ENCODE measurements around the gene PPP2R3C. TPM values are rescaled to one million over a fixed set of nuclear protein-coding genes. Genes with fewer than 3 reads are reported as not detected.

PPP2R3C gene
- total RNA-seq, 2 experiments from 2014 or later = 38.2 to 40.7 TPM

GRCh38 chr14:35140718-35141581 is 19.2 kb upstream of the PPP2R3C start:
- ATAC-seq (peak; percentile 37), DNase-seq (no peak)
- Mint-ChIP-seq H3K9me3 (no peaks in the 10 kb centered on the region), H3K27ac (no peak overlapping the region), H3K36me3 (ENCODE audit: low read depth) (peaks cover 6% of the 10 kb centered on the region), H3K27me3 (no peaks in the 10 kb centered on the region), H3K4me1 (ENCODE audit: low read depth) (peaks cover 13% of the 10 kb centered on the region), H3K4me3 (no peak overlapping the region)
- TF ChIP-seq CTCF (IDR thresholded peaks at IDR 0.05) = peak; percentile 61
- ChIA-PET CTCF (interaction anchor here (0.5 to 12.3 kb wide), 46 partner anchors 10 to 546 kb away, joined by 3 to 219 read pairs (median 4); partner anchors contain the start of genes NFKBIA, PPP2R3C and PRORP), POLR2A (interaction anchor here (0.6 to 2.4 kb wide), 6 partner anchors 10 to 276 kb away, joined by 3 to 8 read pairs (median 4); partner anchors contain the start of gene NFKBIA)
- intact Hi-C loops (cut with micrococcal nuclease) = loop anchor here (5.0 to 10.0 kb wide), 3 partner anchors 64 to 276 kb away; no protein-coding TSS in a partner anchor

- no peak overlapping the region for H3K27ac Mint-ChIP-seq
- peaks cover 11% of the 10 kb centered on the region for H3K36me3 Mint-ChIP-seq (ENCODE audit: low read depth)
- TF ChIP-seq CTCF (IDR thresholded peaks at IDR 0.05) = no peak
These were observed 16.8 kb upstream of the PPP2R3C start for GRCh38 chr14:35138585-35138984.

GRCh38 chr14:35134329-35135123 is 12.7 kb upstream of the PPP2R3C start:
- Mint-ChIP-seq H3K9me3 (no peaks in the 10 kb centered on the region), H3K27me3 (no peaks in the 10 kb centered on the region), H3K27ac (no peak overlapping the region), H3K36me3 (ENCODE audit: low read depth) (peaks cover 19% of the 10 kb centered on the region), H3K4me1 (ENCODE audit: low read depth) (peaks cover 24% of the 10 kb centered on the region), H3K4me3 (no peak overlapping the region)
- DNase-seq (no peak), ATAC-seq (no peak)
- intact Hi-C loops (cut with micrococcal nuclease) = no loop called here
- no peak for TF ChIP-seq CTCF (IDR thresholded peaks at IDR 0.05)
- ChIA-PET POLR2A (interaction anchor here (1.5 to 1.9 kb wide), 2 partner anchors 18 to 270 kb away, joined by 5 to 7 read pairs; partner anchors contain the start of gene NFKBIA), CTCF (interaction anchor here (1.3 kb wide), 2 partner anchors 10 to 687 kb away, joined by 3 to 6 read pairs; no protein-coding TSS in a partner anchor)

More at GRCh38 chr14:35138585-35138984, 16.8 kb upstream of the PPP2R3C start:
- CTCF ChIA-PET = interaction anchor here (3.6 to 12.3 kb wide), 2 partner anchors 91 to 274 kb away, joined by 12 to 219 read pairs; no protein-coding TSS in a partner anchor
- POLR2A ChIA-PET = no interaction called here
- Mint-ChIP-seq H3K4me1 (ENCODE audit: low read depth) (peaks cover 22% of the 10 kb centered on the region), H3K4me3 (no peak overlapping the region), H3K9me3 (no peaks in the 10 kb centered on the region), H3K27me3 (no peaks in the 10 kb centered on the region)
- intact Hi-C loops (cut with micrococcal nuclease) = no loop called here
- DNase-seq = no peak
- ATAC-seq = no peak

GRCh38 chr14:35133542-35134328 is 11.9 kb upstream of the PPP2R3C start:
- H3K4me1 Mint-ChIP-seq (ENCODE audit: low read depth) = peaks cover 24% of the 10 kb centered on the region
- no peak overlapping the region for H3K4me3 Mint-ChIP-seq
- no peaks in the 10 kb centered on the region for H3K9me3 Mint-ChIP-seq
- ChIA-PET POLR2A (interaction anchor here (1.5 to 1.9 kb wide), 2 partner anchors 17 to 271 kb away, joined by 5 to 7 read pairs; partner anchors contain the start of gene NFKBIA), CTCF (interaction anchor here (0.9 to 1.3 kb wide), 3 partner anchors 10 to 688 kb away, joined by 3 to 6 read pairs (median 4); no protein-coding TSS in a partner anchor)
- DNase-seq (no peak), ATAC-seq (no peak)
- intact Hi-C loops (cut with micrococcal nuclease) = no loop called here
- TF ChIP-seq CTCF (IDR thresholded peaks at IDR 0.05) = no peak
- peak overlapping the region; percentile 34 for H3K27ac Mint-ChIP-seq
- H3K36me3 Mint-ChIP-seq (ENCODE audit: low read depth) = peaks cover 22% of the 10 kb centered on the region
- no peaks in the 10 kb centered on the region for H3K27me3 Mint-ChIP-seq

Data from activated CD8-positive, alpha-beta T cell treated with anti-CD3 and anti-CD28 coated beads for 36 hours (primary cell).